HL-60 (cell line): Measurements from ENCODE around the gene SLC7A10.
A peak's percentile ranks its signal among the peaks of the same experiment; 100 is the strongest.

Experiments used
- DNase-seq, 2 experiments: peaks; one replicate each; pipeline ENCODE4 v3.0.0-alpha.2; 2010 to 2020; ENCODE audit warnings: low read depth in 1 of 2, low spot score in 1 of 2
- H3K27ac ChIP-seq: fragments of 250-450 bp; sonication (Bioruptor Pico); replicated peaks from 2 replicates; pipeline ENCODE4 v1.5.1; 2020; ENCODE audit warnings: mild to moderate bottlenecking, moderate library complexity
- H3K27me3 ChIP-seq: fragments of 250-450 bp; sonication (Bioruptor Pico); 2 replicates; pipeline ENCODE4 v1.5.1; 2021; ENCODE audit warnings: mild to moderate bottlenecking, moderate library complexity; ENCODE audit not compliant: insufficient read depth, poor library complexity, severe bottlenecking
- H3K4me3 ChIP-seq: replicated peaks from 2 replicates; pipeline ENCODE4 v1.5.1; 2011; ENCODE audit warnings: mild to moderate bottlenecking, control low read depth, low read length; ENCODE audit not compliant: insufficient read depth
- GABPA ChIP-seq: IDR thresholded peaks from 2 replicates; pipeline ENCODE4 v1.6.1; 2012; ENCODE audit warnings: low read depth
- POLR2AphosphoS5 ChIP-seq: IDR thresholded peaks from 2 replicates; pipeline ENCODE4 v1.6.1; 2012; ENCODE audit warnings: low read depth
- REST ChIP-seq: IDR thresholded peaks from 2 replicates; pipeline ENCODE4 v1.6.1; 2012; ENCODE audit warnings: low read depth; ENCODE audit not compliant: insufficient replicate concordance
- SPI1 ChIP-seq: IDR thresholded peaks from 2 replicates; pipeline ENCODE4 v1.6.1; 2012; ENCODE audit warnings: low read depth, mild to moderate bottlenecking, borderline replicate concordance
- TF ChIP-seq, protein P1 (sequence below): IDR thresholded peaks from one replicate; pipeline ENCODE4 v1.5.1; 2011; ENCODE audit warnings: low read length, control low read depth, inconsistent platforms; ENCODE audit not compliant: insufficient read depth

The SLC7A10 gene

GRCh38 chr19:33175886-33176669 lies 49.6 kb downstream of the SLC7A10 start:
- peak overlapping the region; percentile 92 for H3K27ac ChIP-seq
- DNase-seq: peak in 1 of 2 experiments; percentile 36
- H3K4me3 ChIP-seq: peak overlapping the region; percentile 61
- TF ChIP-seq POLR2AphosphoS5 (peak; percentile 36; the same call in 1 of the 2 replicates), GABPA (no peak), SPI1 (no peak)
- no peaks in the 10 kb centered on the region for H3K27me3 ChIP-seq

DNA sequence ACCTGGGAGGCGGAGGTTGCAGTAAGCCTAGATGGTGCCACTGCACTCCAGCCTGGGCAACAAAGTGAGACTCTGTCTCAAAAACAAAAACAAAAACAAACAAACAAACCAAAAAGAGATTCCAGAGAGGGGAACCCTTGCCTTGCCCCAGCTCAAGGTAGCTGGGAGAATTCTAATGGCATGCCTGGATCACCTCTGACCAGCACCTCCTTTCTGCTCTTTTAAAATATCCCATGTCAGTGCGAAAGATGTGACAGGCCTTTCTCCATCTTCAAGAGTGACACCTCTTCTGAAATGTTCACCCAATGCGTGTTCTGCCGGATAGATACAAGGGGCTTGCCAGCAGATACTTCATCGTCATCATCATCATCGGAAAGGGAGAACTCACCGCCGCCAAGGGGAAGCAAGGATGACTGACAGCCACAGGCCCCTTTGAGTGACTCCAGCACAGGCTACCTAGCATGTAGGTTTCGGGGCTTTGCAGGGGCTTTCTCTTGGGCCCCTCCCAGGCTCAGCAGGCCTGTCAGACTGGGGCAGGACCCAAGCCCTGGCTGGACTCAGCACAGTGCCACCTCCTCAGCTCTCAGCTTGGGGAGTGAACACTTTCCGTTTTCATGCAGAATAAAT lies 50.4 kb downstream of the SLC7A10 start:
- peak overlapping the region; percentile 61 for H3K4me3 ChIP-seq
- H3K27ac ChIP-seq: peak overlapping the region; percentile 92; the same call in 1 of the 2 replicates
- TF ChIP-seq SPI1: no peak
- no peak for TF ChIP-seq POLR2AphosphoS5
- TF ChIP-seq, protein P1, sequence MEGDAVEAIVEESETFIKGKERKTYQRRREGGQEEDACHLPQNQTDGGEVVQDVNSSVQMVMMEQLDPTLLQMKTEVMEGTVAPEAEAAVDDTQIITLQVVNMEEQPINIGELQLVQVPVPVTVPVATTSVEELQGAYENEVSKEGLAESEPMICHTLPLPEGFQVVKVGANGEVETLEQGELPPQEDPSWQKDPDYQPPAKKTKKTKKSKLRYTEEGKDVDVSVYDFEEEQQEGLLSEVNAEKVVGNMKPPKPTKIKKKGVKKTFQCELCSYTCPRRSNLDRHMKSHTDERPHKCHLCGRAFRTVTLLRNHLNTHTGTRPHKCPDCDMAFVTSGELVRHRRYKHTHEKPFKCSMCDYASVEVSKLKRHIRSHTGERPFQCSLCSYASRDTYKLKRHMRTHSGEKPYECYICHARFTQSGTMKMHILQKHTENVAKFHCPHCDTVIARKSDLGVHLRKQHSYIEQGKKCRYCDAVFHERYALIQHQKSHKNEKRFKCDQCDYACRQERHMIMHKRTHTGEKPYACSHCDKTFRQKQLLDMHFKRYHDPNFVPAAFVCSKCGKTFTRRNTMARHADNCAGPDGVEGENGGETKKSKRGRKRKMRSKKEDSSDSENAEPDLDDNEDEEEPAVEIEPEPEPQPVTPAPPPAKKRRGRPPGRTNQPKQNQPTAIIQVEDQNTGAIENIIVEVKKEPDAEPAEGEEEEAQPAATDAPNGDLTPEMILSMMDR: no peak
- TF ChIP-seq REST: no peak
- TF ChIP-seq GABPA: no peak
- no peak for DNase-seq
- H3K27me3 ChIP-seq: no peaks in the 10 kb centered on the region

DNA sequence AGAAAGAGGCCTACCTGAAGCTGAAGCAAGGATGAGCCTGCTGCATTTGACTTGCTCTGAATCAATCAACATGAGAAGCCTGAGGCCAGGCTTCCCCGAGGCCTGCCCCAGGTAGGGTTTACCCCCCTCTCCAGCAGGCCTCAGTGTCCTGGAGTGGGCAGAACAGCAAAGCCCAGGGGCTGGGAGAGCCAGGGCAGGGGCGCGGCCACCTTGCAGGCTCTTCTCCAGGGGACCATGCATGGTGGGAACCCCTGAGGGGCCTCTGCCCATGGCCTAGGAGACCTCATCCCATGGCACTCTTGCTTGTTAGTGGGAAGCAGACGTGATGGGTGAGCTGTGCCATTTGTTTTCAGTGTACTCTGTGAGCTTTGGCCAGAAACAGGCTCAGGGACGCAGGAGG lies 51.5 kb downstream of the SLC7A10 start:
- H3K27ac ChIP-seq: no peak overlapping the region
- no peak for DNase-seq
- no peak for TF ChIP-seq GABPA
- TF ChIP-seq POLR2AphosphoS5: no peak
- TF ChIP-seq, protein P1: no peak
- no peak for TF ChIP-seq REST
- no peak for TF ChIP-seq SPI1

DNA sequence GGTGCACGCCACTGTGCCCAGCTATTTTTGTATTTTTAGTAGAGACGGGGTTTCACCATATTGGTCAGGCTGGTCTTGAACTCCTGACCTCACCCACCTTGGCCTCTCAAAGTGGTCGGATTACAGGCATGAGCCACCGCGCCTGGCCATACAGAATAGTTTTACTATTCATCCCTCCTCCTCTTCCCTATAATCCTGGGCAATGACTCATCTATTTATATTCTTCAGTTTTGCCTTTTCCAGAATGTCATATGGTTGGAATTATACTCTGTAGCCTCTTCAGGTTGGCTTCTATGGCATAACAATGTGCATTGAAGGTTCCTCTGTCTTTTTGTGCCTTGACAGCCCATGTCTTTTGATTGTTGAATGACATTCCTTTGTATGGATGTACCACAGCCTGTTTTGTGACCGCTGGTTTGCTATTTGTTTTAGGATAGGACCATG lies 53.7 kb downstream of the SLC7A10 start:
- no peak overlapping the region for H3K4me3 ChIP-seq
- DNase-seq: no peak
- H3K27me3 ChIP-seq: no peaks in the 10 kb centered on the region
- TF ChIP-seq, protein P1: no peak
- TF ChIP-seq REST (no peak), GABPA (no peak), SPI1 (no peak), POLR2AphosphoS5 (no peak)
- H3K27ac ChIP-seq: no peak overlapping the region

More for the DNA sequence above, 51.5 kb downstream of the SLC7A10 start:
- H3K27me3 ChIP-seq: no peaks in the 10 kb centered on the region
- no peak overlapping the region for H3K4me3 ChIP-seq
